WI38 (cell line): Measurements from ENCODE around the gene CCDC50.

Experiments used
- H3K4me3 ChIP-seq: 2 replicates; pipeline ENCODE4 v1.5.1; 2011; ENCODE audit warnings: low read depth, mild to moderate bottlenecking, control low read depth, low read length
- TF ChIP-seq, protein P1 (sequence below): IDR thresholded peaks from 2 replicates; pipeline ENCODE4 v1.5.1; 2012; ENCODE audit warnings: low read depth, mild to moderate bottlenecking, control low read depth, low read length

The CCDC50 gene

GRCh38 chr3:191330530-191331048, 1.4 kb downstream of the CCDC50 start:
- peak overlapping the region; percentile 75 for H3K4me3 ChIP-seq
- TF ChIP-seq, protein P1, sequence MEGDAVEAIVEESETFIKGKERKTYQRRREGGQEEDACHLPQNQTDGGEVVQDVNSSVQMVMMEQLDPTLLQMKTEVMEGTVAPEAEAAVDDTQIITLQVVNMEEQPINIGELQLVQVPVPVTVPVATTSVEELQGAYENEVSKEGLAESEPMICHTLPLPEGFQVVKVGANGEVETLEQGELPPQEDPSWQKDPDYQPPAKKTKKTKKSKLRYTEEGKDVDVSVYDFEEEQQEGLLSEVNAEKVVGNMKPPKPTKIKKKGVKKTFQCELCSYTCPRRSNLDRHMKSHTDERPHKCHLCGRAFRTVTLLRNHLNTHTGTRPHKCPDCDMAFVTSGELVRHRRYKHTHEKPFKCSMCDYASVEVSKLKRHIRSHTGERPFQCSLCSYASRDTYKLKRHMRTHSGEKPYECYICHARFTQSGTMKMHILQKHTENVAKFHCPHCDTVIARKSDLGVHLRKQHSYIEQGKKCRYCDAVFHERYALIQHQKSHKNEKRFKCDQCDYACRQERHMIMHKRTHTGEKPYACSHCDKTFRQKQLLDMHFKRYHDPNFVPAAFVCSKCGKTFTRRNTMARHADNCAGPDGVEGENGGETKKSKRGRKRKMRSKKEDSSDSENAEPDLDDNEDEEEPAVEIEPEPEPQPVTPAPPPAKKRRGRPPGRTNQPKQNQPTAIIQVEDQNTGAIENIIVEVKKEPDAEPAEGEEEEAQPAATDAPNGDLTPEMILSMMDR: no peak

GRCh38 chr3:191331388-191331787, 2.2 kb downstream of the CCDC50 start:
- H3K4me3 ChIP-seq: peak overlapping the region; percentile 75
- TF ChIP-seq, protein P1: no peak

- TF ChIP-seq, protein P1: no peak
- H3K4me3 ChIP-seq: no peak overlapping the region
Observed at GRCh38 chr3:191333298-191333880, 4.2 kb downstream of the CCDC50 start.

DNA sequence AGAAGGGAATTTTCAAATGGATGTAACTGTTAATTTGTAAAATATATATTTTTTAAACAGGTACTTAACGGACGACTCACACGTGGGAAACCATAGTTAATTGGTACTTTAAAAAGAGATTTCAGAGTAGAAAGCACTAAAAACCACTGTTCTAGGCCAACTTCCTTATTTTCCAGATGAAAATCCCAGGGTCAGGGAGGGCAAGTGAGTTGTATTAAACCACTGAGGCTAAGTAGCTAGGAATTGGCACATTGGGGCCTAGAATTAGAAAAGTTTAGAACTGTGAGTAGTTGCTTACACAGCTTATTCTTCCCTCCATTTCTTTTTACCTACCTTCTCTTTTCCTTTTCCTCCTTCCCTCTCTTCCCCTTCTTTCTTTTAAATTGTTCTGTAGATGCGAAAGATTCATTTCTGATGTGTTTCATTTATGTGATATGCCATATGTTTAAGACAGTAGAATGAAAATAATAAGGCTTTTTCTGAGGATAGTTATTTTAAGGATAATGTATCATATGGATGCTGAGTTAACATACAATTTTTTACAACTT, 5.2 kb downstream of the CCDC50 start:
- TF ChIP-seq, protein P1: no peak
- H3K4me3 ChIP-seq: no peak overlapping the region

DNA sequence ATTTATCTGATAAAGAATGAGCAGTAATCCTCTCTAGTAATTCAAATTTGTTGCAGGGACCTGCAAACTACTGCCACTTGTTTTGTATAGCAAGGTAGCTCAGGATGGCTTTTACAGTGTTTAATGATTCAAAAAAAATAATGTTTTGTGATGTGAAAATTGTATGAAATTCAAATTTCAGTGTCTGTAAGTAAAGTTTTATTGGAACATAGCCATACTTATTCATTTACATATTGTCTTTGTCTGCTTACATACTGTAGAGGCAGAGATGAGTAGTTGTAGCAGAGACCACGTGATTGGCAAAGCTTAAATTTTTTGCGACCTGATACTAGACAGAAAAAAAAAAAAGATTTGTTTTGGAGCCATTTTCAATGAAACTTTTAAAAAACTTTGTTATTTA, 7.6 kb downstream of the CCDC50 start:
- no peak overlapping the region for H3K4me3 ChIP-seq
- TF ChIP-seq, protein P1: no peak

GRCh38 chr3:191338177-191338488, 8.9 kb downstream of the CCDC50 start:
- no peak overlapping the region for H3K4me3 ChIP-seq
- TF ChIP-seq, protein P1: no peak

- TF ChIP-seq, protein P1: no peak
- H3K4me3 ChIP-seq: no peak overlapping the region
Observed at GRCh38 chr3:191339316-191339917, 10.2 kb downstream of the CCDC50 start.
